Measurements from ENCODE around the gene CDC34.

DNA sequence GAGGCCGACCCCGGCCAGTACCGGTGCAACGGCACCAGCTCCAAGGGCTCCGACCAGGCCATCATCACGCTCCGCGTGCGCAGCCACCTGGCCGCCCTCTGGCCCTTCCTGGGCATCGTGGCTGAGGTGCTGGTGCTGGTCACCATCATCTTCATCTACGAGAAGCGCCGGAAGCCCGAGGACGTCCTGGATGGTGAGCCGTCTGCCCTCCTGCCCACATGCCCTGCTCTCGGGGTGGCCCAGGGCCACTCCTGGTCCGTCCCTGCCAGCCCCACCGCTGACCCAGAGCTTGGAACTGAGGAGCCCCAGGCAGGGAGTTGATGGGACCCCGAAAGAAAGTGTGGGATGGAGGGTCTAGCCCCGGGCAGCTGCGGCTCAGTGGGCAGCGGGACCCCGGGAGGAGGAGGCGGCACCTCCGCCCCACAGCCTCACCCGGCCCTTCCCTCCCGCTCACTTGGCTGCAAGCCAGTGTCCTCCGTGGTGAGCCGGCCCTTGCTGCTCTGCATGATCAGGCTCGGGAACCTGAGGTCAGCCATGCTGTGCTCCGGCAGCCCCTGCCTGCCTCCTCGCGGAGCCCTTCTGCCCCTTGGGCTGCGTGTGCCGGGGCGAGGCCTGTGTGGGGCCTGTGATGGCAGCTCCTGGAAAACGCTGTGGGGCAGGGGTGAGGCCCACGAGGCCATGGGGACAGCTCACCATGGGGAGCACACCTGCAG lies 50.0 kb downstream of the CDC34 start:
- TF ChIP-seq POLR2A (IDR thresholded peaks at IDR 0.05; ENCODE audit: low read depth, low read length) = no peak
- no peak for TF ChIP-seq POLR2AphosphoS5 (IDR thresholded peaks at IDR 0.05; ENCODE audit: low read depth, low read length)
- TF ChIP-seq POU2F2 (IDR thresholded peaks at IDR 0.05; ENCODE audit: low read depth, low read length) = no peak
- no peak for TF ChIP-seq SPI1 (IDR thresholded peaks at IDR 0.05; ENCODE audit: low read depth, low read length)
